NT2/D1 (cell line): ENCODE measurements around the gene UBAP1.
A peak's percentile ranks its signal among the peaks of the same experiment; 100 is the strongest.

Source experiments
- DNase-seq: peaks from one replicate; pipeline ENCODE4 v3.0.0-alpha.2; 2011; ENCODE audit warnings: low read depth, low spot score
- H3K27me3 ChIP-seq: 2 replicates; pipeline ENCODE4 v1.6.0; 2011; ENCODE audit warnings: mild to moderate bottlenecking; ENCODE audit not compliant: insufficient read length, insufficient read depth
- H3K36me3 ChIP-seq: 2 replicates; pipeline ENCODE4 v1.6.1; 2011; ENCODE audit warnings: mild to moderate bottlenecking, low read length, mixed read lengths; ENCODE audit not compliant: insufficient read depth, insufficient read length
- H3K4me1 ChIP-seq: 2 replicates; pipeline ENCODE4 v1.5.1; 2011; ENCODE audit not compliant: insufficient read depth, insufficient read length
- H3K4me3 ChIP-seq: 2 replicates; pipeline ENCODE4 v1.5.1; 2011; ENCODE audit warnings: low read depth; ENCODE audit not compliant: insufficient read length
- H3K9ac ChIP-seq: 2 replicates; pipeline ENCODE4 v1.6.0; 2011; ENCODE audit warnings: low read depth; ENCODE audit not compliant: insufficient read length
- H3K9me3 ChIP-seq: 2 replicates; pipeline ENCODE4 v1.5.1; 2011; ENCODE audit warnings: mild to moderate bottlenecking, low read length; ENCODE audit not compliant: insufficient read depth
- SUZ12 ChIP-seq: IDR thresholded peaks from 2 replicates; pipeline ENCODE4 v1.6.1; 2011; ENCODE audit not compliant: insufficient read length, insufficient read depth; ENCODE audit errors: extremely low read depth
- YY1 ChIP-seq: IDR thresholded peaks from 2 replicates; pipeline ENCODE4 v1.6.1; 2011; ENCODE audit not compliant: insufficient read length, insufficient read depth
- ZNF274 ChIP-seq: IDR thresholded peaks from 2 replicates; pipeline ENCODE4 v1.6.1; 2011; ENCODE audit warnings: mild to moderate bottlenecking, low read depth, low read length

The UBAP1 gene

DNA sequence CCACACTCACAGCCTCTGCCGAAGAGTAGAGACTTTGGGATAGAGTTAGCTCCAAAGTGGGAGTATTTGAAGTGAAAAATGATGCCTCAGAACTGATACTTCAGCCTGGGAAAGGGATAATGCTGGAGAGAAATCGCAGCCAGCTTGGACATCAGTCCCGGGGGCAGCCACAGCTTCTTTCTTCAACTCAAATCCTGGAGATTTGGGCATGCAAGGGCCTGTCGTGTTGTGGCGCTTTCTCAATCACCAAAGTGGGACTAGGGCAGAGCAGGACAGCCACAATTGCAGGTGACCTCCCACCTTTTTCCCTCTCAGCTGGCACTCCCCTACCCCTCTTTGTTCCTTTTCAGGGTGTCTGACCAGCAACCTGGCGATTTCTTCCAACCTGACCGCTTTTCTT, 70.4 kb downstream of the UBAP1 start:
- H3K9me3 ChIP-seq, result no peaks in the 10 kb centered on the region
- DNase-seq, result no peak
- H3K27me3 ChIP-seq, result no peaks in the 10 kb centered on the region
- no peaks in the 10 kb centered on the region for H3K4me1 ChIP-seq
- TF ChIP-seq SUZ12, result no peak
- no peak for TF ChIP-seq YY1
- TF ChIP-seq ZNF274, result no peak
- no peak overlapping the region for H3K4me3 ChIP-seq
- H3K9ac ChIP-seq, result no peak overlapping the region
- H3K36me3 ChIP-seq, result peaks cover 74% of the 10 kb centered on the region

DNA sequence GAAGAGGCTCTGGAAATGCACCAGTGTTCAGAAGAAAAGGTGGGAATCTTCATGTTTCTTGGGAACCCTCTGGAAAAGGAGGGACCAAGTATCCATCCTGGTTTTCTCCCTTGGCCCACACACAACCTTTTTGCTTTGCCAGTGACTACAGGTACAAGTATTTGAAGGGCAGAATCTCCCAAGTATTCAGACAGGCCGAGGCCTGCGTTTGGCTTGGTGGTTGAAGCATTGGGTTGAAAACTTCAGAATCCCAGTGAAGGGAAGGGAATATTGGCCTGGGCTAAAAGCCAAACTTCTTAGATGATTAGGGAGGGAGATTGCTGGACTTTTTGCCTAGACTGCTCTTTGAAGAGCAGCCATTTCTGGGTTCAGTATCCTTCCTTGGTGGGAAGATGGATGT, 71.9 kb downstream of the UBAP1 start:
- no peaks in the 10 kb centered on the region for H3K4me1 ChIP-seq
- H3K4me3 ChIP-seq, result no peak overlapping the region
- no peak for TF ChIP-seq ZNF274
- TF ChIP-seq SUZ12, result no peak
- TF ChIP-seq YY1, result no peak
- no peaks in the 10 kb centered on the region for H3K9me3 ChIP-seq
- no peak overlapping the region for H3K9ac ChIP-seq
- peaks cover 88% of the 10 kb centered on the region for H3K36me3 ChIP-seq
- DNase-seq, result no peak
- no peaks in the 10 kb centered on the region for H3K27me3 ChIP-seq

DNA sequence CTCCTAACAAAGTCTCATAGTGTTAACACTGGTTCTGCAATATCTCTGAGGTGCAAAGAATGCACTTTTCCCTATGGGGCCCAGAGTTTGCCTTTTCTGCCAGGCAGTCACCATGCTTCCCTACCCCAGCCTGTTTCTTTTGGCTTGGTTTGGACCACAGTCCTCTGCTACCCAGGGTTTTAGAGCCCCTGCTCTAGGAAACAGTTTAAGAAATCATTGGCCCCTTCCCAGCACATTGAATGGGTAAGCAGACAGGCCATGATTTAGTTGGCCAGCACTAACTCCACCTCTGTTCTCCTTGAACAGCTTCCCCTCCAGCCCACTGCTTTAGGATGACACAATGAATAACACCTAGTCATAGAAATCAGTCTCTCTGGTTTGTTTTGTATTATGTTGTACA, 73.2 kb downstream of the UBAP1 start:
- Histone ChIP-seq H3K4me3 (no peak overlapping the region), H3K9me3 (no peaks in the 10 kb centered on the region), H3K27me3 (no peaks in the 10 kb centered on the region), H3K36me3 (peaks cover 92% of the 10 kb centered on the region), H3K9ac (no peak overlapping the region), H3K4me1 (peaks cover 2% of the 10 kb centered on the region)
- no peak for DNase-seq
- TF ChIP-seq ZNF274 (no peak), SUZ12 (no peak), YY1 (no peak)

DNA sequence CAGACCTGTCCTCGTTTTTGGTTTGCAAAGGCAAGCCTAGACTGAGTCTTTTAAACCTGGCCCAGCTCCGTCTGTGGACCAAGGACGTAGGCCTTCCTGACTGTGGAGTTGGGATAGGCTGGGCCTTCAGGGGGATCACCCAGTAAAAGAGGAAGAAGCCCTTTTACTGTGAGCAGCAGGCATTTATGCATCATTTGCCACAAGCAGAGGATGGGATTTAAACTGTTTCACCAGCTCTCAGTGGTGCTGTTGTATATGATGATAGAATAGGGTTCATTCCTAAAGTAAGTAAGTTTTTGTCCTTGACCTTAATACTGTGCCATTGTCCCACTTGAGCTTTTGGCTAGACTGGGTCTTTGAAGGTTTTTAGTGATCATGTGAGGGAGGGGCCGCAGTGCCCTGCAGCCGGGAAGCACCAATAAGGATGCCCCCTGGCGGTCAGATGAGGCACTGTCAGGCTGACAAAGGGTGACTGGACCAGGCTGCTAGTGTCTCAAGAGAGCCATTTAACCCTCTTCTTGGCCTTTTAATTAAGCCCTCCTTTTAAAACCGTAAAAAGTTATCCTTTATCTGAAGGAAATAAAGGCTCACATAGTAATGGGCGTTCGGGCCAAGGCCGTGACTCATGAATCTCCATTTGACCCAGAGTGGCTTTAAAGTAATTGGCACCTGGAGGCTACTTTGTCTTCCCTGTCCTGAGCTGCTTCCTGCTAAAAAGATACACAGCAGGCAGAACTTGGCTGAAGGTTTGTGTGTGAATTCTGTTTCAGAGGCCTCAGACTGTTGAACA, 74.0 kb downstream of the UBAP1 start:
- peak; percentile 56 for DNase-seq
- H3K9ac ChIP-seq, result no peak overlapping the region

DNA sequence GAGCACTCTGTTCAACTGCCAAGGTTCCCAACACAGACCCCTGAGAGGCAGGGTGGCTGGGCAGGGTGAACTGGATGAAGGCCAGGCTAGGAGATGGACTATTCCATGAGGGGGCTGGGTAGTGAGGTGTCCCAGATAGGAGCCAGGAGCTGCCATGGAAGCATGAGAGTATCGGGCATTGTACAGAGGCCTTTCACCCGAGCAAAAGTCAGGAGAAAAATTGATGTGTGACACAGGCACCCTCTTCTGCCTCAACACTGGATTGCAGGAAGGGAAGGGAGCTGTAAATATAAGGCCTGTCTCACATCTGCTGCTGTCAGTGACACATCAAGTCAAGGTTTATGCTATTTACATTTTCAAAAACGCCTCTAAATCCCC, 74.6 kb downstream of the UBAP1 start:
- Histone ChIP-seq H3K27me3 (no peaks in the 10 kb centered on the region), H3K4me3 (no peak overlapping the region), H3K9me3 (no peaks in the 10 kb centered on the region), H3K4me1 (peaks cover 2% of the 10 kb centered on the region), H3K36me3 (peaks cover 93% of the 10 kb centered on the region), H3K9ac (no peak overlapping the region)
- DNase-seq, result no peak
- no peak for TF ChIP-seq ZNF274
- no peak for TF ChIP-seq SUZ12
- TF ChIP-seq YY1, result no peak

More for the DNA sequence above, 74.0 kb downstream of the UBAP1 start:
- Histone ChIP-seq H3K27me3 (no peaks in the 10 kb centered on the region), H3K9me3 (no peaks in the 10 kb centered on the region), H3K4me3 (no peak overlapping the region), H3K4me1 (peaks cover 2% of the 10 kb centered on the region), H3K36me3 (peaks cover 92% of the 10 kb centered on the region)
- TF ChIP-seq SUZ12, result no peak
- TF ChIP-seq ZNF274, result no peak
- no peak for TF ChIP-seq YY1

DNA sequence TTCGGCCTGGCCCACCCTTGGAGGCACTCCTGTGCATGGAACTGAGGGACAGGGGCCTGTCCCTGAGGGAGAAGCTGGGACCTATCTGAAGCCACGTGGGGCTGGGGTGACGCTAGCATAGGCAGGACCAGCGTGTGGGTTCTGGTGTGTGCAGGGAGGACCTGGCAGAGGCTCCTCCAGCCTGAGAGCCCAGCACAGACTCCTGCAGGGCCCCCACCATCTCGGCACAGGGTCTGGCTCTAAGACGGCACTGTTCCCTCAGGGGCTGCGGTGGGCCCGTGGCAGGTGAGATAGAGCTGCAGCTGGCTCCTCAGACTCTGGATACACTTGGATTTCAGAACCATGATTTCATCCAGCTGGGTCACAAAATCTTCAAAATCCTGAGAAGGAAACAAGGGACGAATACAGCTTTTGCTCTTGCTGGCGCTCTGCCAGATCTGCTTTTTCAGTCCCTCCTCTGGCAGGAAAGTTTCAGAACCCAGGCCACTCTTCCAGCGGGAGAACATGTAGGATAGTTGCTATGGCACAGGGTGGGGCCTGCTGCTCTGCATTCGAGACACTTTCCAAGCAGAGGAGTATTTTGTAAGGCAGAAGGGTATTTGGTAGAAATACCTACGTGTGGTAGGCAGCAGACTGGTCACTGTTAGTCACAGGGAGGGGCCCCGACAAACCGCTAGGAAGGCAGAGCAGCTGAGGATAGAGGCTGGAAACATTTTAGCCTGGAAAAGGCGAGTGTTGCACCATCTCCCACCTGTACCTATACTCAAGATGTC, 75.5 kb downstream of the UBAP1 start:
- Histone ChIP-seq H3K9me3 (no peaks in the 10 kb centered on the region), H3K9ac (peak overlapping the region; percentile 8), H3K4me1 (peaks cover 2% of the 10 kb centered on the region), H3K36me3 (peaks cover 93% of the 10 kb centered on the region), H3K27me3 (no peaks in the 10 kb centered on the region), H3K4me3 (no peak overlapping the region)
- no peak for DNase-seq
- no peak for TF ChIP-seq ZNF274
- no peak for TF ChIP-seq YY1
- no peak for TF ChIP-seq SUZ12

DNA sequence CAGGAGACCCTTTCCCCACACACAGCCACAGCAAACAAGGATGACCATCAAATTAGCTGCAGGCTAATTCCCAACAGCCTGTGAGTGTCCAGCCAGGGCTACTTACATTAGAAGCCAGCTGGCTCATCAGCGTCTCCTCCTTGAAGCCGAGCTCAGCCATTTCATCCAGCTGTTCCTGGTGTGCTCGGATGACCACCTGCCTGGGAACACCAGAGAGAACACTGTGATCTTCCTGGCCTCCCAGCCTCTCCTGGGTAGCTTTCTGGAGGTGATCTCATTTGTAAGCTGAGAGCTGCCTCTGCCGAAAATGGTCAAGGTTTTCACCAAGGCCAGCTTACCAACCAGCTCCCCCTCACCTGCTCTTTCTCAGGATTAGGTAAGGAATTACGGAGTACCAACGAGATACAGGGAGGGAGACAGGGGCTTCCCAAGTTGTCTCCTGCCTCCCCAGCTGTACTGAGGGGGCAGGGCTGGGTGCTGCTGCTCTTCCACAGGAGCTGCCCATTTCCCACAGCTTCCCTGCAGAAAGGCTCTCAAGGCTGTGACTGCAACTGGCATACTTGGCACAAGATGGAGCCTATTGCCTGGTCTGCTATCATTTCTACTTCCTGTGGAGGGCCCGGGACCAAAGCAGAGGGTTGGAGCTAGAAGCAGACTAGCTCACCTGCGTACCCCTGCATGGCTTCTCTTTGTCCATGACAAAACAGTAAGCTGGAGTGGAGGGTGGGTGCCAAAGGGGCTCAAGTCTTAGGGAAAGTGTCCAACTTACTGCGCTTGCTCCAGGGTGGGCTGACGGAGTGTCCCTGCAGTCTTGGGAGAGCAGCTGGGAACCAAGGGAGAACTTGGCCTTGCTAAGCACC, 76.4 kb downstream of the UBAP1 start:
- H3K9ac ChIP-seq, result no peak overlapping the region
- no peaks in the 10 kb centered on the region for H3K27me3 ChIP-seq
- H3K4me1 ChIP-seq, result peaks cover 2% of the 10 kb centered on the region
- TF ChIP-seq YY1 (no peak), SUZ12 (no peak), ZNF274 (no peak)
- DNase-seq, result no peak
- H3K36me3 ChIP-seq, result peaks cover 87% of the 10 kb centered on the region
- H3K4me3 ChIP-seq, result no peak overlapping the region
- no peaks in the 10 kb centered on the region for H3K9me3 ChIP-seq
